Mesendoderm (in vitro differentiated cells): ENCODE measurements around the gene GMCL2.

Source experiments
- DNase-seq: peaks from one replicate; pipeline ENCODE4 v3.0.0; 2013
- H2AK5ac ChIP-seq: 2 replicates; pipeline ENCODE4 v1.6.1; 2013; ENCODE audit warnings: low read length, inconsistent platforms
- H2BK120ac ChIP-seq: 2 replicates; pipeline ENCODE4 v1.6.1; 2013; ENCODE audit warnings: low read depth, mild to moderate bottlenecking, low read length, moderate library complexity, mixed read lengths
- H2BK15ac ChIP-seq: replicated peaks from 2 replicates; pipeline ENCODE4 v1.6.1; 2013; ENCODE audit warnings: low read depth, mild to moderate bottlenecking, moderate library complexity
- H2BK5ac ChIP-seq: 2 replicates; pipeline ENCODE4 v1.6.1; 2013; ENCODE audit warnings: low read length, inconsistent platforms
- H3K18ac ChIP-seq: 2 replicates; pipeline ENCODE4 v1.6.1; 2013; ENCODE audit warnings: mild to moderate bottlenecking, low read length, mixed read lengths
- H3K23ac ChIP-seq: one replicate; pipeline ENCODE4 v1.6.1; 2013; ENCODE audit warnings: low read length
- H3K27ac ChIP-seq: 2 replicates; pipeline ENCODE4 v1.5.1; 2013; ENCODE audit warnings: low read depth, mild to moderate bottlenecking, inconsistent platforms, low read length, moderate library complexity
- H3K27me3 ChIP-seq: 2 replicates; pipeline ENCODE4 v1.6.1; 2013; ENCODE audit warnings: low read length, control low read depth, mild to moderate bottlenecking, inconsistent platforms; ENCODE audit not compliant: insufficient read depth, poor library complexity
- H3K36me3 ChIP-seq: 2 replicates; pipeline ENCODE4 v1.6.1; 2013; ENCODE audit warnings: low read length, inconsistent platforms; ENCODE audit not compliant: control insufficient read depth, insufficient read depth
- H3K4ac ChIP-seq: one replicate; pipeline ENCODE4 v1.6.1; 2013; ENCODE audit warnings: low read depth, mild to moderate bottlenecking, low read length, moderate library complexity
- H3K4me1 ChIP-seq: 2 replicates; pipeline ENCODE4 v1.6.1; 2013; ENCODE audit warnings: low read depth, low read length, inconsistent platforms; ENCODE audit not compliant: control insufficient read depth
- H3K4me2 ChIP-seq: 2 replicates; pipeline ENCODE4 v1.6.1; 2013; ENCODE audit warnings: low read length
- H3K4me3 ChIP-seq: 2 replicates; pipeline ENCODE4 v1.5.1; 2013; ENCODE audit warnings: mild to moderate bottlenecking, low read length
- H3K56ac ChIP-seq: one replicate; pipeline ENCODE4 v1.6.1; 2013; ENCODE audit warnings: low read length
- H3K79me1 ChIP-seq: 2 replicates; pipeline ENCODE4 v1.6.1; 2013; ENCODE audit warnings: low read length, inconsistent platforms
- H3K79me2 ChIP-seq: 2 replicates; pipeline ENCODE4 v1.6.1; 2013; ENCODE audit warnings: mild to moderate bottlenecking, low read length; ENCODE audit not compliant: control insufficient read depth, insufficient read depth
- H3K9ac ChIP-seq: 2 replicates; pipeline ENCODE4 v1.6.1; 2013; ENCODE audit warnings: low read length, inconsistent platforms
- H4K5ac ChIP-seq: one replicate; pipeline ENCODE4 v1.6.1; 2013; ENCODE audit warnings: low read length
- H4K8ac ChIP-seq: one replicate; pipeline ENCODE4 v1.6.1; 2013; ENCODE audit warnings: low read depth, mild to moderate bottlenecking, control low read depth, low read length, moderate library complexity
- WGBS: extraction: QIAGEN DNeasy Blood & Tissue Kit; methylation state at CpG from one replicate; pipeline ENCODE4 v1.1.7; 2013; ENCODE audit warnings: low lambda C conversion rate, missing lambda C conversion rate; ENCODE audit not compliant: insufficient coverage; ENCODE audit errors: extremely low coverage; 5-methylcytosine and 5-hydroxymethylcytosine counted together

GMCL2 gene

DNA sequence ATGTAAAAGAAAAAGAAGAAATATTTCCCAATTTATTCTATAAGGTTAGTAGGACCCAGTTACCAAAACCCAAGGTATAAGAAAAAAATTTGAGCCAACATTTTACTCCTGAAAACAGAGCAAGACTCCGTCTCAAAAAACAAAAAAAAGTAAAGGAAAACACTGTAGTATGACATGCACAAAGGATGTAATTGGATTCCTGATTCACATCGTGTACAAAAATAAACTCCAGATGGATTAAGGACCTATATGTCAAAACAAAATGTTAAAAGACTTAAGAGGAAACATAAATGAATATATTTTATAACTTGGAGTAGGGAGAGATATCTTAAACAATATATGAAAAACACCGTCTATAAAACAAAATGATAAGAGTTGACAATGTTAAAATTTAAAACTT is 31.7 kb upstream of the GMCL2 start:
- Histone ChIP-seq H2BK5ac (no peak overlapping the region), H4K5ac (no peak overlapping the region), H3K79me2 (no peaks in the 10 kb centered on the region), H3K18ac (no peak overlapping the region), H4K8ac (no peak overlapping the region), H2BK15ac (no peak overlapping the region), H3K4ac (no peak overlapping the region), H3K9ac (no peak overlapping the region), H3K4me3 (no peak overlapping the region), H2AK5ac (no peak overlapping the region), H3K4me2 (no peak overlapping the region), H3K36me3 (peaks cover 13% of the 10 kb centered on the region), H3K27me3 (no peaks in the 10 kb centered on the region), H3K27ac (no peak overlapping the region), H3K56ac (no peak overlapping the region), H2BK120ac (no peak overlapping the region), H3K23ac (no peak overlapping the region), H3K79me1 (no peaks in the 10 kb centered on the region), H3K4me1 (no peaks in the 10 kb centered on the region)
- no peak for DNase-seq
- no CpG with 5 or more reads among the region's 3 CpGs for WGBS

- no peak overlapping the region for H2BK5ac ChIP-seq
Measured at GRCh38 chr5:178218237-178218776, 31.1 kb upstream of the GMCL2 start.

DNA sequence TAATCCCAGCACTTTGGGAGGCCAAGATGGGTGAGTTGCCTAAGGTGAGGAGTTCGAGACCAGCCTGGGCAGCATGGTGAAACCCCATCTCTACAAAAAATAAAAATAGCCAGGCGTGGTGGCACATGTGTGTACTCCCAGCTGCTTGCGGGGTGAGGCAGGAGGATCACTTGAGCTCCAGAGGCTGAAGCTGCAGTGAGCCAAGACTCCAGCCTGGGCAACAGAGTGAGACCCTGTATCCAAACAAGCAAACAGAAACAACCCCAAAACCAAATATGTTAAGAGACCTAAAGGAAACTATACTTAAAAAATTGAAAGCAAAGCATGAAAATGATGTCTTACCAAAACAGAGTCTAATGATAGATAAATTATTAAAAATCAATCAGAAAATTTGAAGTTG is 29.6 kb upstream of the GMCL2 start:
- Histone ChIP-seq H2AK5ac (no peak overlapping the region), H3K4me3 (no peak overlapping the region), H3K18ac (no peak overlapping the region), H4K8ac (no peak overlapping the region), H3K27ac (no peak overlapping the region), H3K9ac (no peak overlapping the region), H2BK120ac (no peak overlapping the region), H3K27me3 (no peaks in the 10 kb centered on the region), H2BK5ac (no peak overlapping the region), H3K4me1 (no peaks in the 10 kb centered on the region), H3K36me3 (peaks cover 23% of the 10 kb centered on the region), H3K4me2 (no peak overlapping the region), H3K4ac (no peak overlapping the region), H3K79me1 (no peaks in the 10 kb centered on the region), H4K5ac (no peak overlapping the region), H3K23ac (no peak overlapping the region), H2BK15ac (no peak overlapping the region), H3K56ac (no peak overlapping the region), H3K79me2 (no peaks in the 10 kb centered on the region)
- DNase-seq: no peak
- no CpG with 5 or more reads among the region's 3 CpGs for WGBS

More at GRCh38 chr5:178218237-178218776, 31.1 kb upstream of the GMCL2 start:
- Histone ChIP-seq H3K4me2 (no peak overlapping the region), H4K5ac (no peak overlapping the region), H3K9ac (no peak overlapping the region), H3K36me3 (peaks cover 14% of the 10 kb centered on the region), H3K4ac (no peak overlapping the region), H3K27ac (no peak overlapping the region), H3K27me3 (no peaks in the 10 kb centered on the region), H3K18ac (no peak overlapping the region), H3K4me1 (no peaks in the 10 kb centered on the region), H4K8ac (no peak overlapping the region), H3K79me1 (no peaks in the 10 kb centered on the region), H2BK120ac (no peak overlapping the region), H2BK15ac (no peak overlapping the region), H2AK5ac (no peak overlapping the region), H3K23ac (no peak overlapping the region), H3K79me2 (no peaks in the 10 kb centered on the region), H3K4me3 (no peak overlapping the region), H3K56ac (no peak overlapping the region)
- WGBS: no CpG with 5 or more reads among the region's 5 CpGs
- DNase-seq: no peak

DNA sequence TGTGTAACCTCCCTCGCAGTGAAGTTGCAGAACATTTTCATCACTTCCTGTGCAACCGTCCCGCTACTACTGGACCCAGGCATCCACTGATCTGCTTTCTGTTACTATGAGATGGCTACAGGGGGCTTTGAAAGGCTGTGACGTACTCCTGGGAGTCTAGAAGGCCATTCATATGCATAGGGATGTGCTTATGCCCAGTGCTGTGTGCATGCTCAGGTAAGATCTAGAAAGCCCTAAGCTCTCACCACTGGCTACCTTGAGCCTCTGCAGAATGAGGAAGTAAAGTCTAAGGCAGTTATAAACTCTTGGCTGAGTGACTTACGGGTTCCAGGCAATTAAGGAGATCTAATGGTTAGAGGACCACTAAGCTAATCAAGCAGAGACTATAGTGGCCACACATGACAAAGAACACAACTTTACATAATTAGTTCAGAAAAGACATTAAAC is 28.9 kb upstream of the GMCL2 start:
- H3K36me3 ChIP-seq: peaks cover 29% of the 10 kb centered on the region
- DNase-seq: no peak
- no peaks in the 10 kb centered on the region for H3K4me1 ChIP-seq
- H3K79me1 ChIP-seq: no peaks in the 10 kb centered on the region
- no peak overlapping the region for H3K4me2 ChIP-seq
- H3K18ac ChIP-seq: no peak overlapping the region
- WGBS: no CpG with 5 or more reads among the region's 5 CpGs
- no peaks in the 10 kb centered on the region for H3K79me2 ChIP-seq
- no peak overlapping the region for H3K27ac ChIP-seq
- H2BK5ac ChIP-seq: no peak overlapping the region
- H4K8ac ChIP-seq: no peak overlapping the region
- H3K27me3 ChIP-seq: no peaks in the 10 kb centered on the region
- no peak overlapping the region for H2BK120ac ChIP-seq
- H4K5ac ChIP-seq: no peak overlapping the region
- no peak overlapping the region for H2AK5ac ChIP-seq
- no peak overlapping the region for H2BK15ac ChIP-seq
- no peak overlapping the region for H3K56ac ChIP-seq
- H3K4me3 ChIP-seq: no peak overlapping the region
- no peak overlapping the region for H3K23ac ChIP-seq
- H3K9ac ChIP-seq: no peak overlapping the region
- H3K4ac ChIP-seq: no peak overlapping the region

DNA sequence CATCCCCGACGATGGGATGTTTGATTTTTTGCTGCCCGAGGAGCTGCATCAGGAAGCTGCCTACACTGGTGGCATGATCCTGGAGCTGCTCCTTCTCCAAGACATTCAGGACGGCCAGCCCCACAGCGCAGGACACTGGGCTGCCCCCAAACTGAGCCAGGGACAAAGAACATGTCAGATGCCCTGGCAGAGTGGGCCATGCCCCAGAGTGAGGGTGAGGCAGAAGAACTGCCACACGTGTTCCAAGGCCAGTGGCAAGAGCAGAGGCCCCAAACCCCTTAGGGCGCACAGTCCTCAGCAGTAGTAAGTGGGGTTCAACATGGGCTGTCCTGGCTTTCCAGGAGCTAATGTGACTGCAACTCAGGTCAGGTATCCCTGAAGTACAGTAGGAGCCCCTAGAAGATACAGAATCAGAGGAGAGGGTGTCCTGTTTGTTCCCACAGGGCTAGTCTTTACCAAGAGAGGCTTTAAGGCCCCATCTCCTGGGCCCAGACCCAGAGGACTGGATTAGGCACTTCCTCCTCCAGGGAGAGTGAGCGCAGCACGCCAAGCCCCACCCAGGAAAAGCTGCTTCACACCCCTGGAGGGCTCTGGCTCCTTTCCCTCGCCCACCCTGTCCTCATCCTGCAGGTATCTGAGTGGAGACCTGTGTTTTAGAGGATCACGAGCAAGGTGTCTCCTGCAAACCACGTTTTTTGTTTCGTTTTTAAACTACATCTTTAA is 28.3 kb upstream of the GMCL2 start:
- Histone ChIP-seq H3K79me2 (no peaks in the 10 kb centered on the region), H2AK5ac (no peak overlapping the region), H4K8ac (no peak overlapping the region), H3K18ac (no peak overlapping the region), H3K27me3 (no peaks in the 10 kb centered on the region), H3K79me1 (no peaks in the 10 kb centered on the region), H3K56ac (no peak overlapping the region), H2BK120ac (no peak overlapping the region), H3K23ac (no peak overlapping the region), H3K4ac (no peak overlapping the region), H3K36me3 (peaks cover 29% of the 10 kb centered on the region), H4K5ac (no peak overlapping the region), H2BK15ac (no peak overlapping the region), H3K9ac (no peak overlapping the region), H3K4me3 (no peak overlapping the region), H3K27ac (no peak overlapping the region), H3K4me2 (no peak overlapping the region), H2BK5ac (no peak overlapping the region), H3K4me1 (no peaks in the 10 kb centered on the region)
- DNase-seq: no peak
- no CpG with 5 or more reads among the region's 13 CpGs for WGBS
